ENCODE measurements around the gene LYZL4.

GRCh38 chr3:42355612-42356011 lies 54.8 kb downstream of the LYZL4 start:
- no peak for TF ChIP-seq CTCF (conservative IDR thresholded peaks at IDR 0.05; ENCODE audit: low read depth, low read length)
- no peak for TF ChIP-seq EZH2phosphoT487 (IDR thresholded peaks at IDR 0.05; ENCODE audit: borderline replicate concordance, low read length)
